Measurements from ENCODE around the gene GALNT17. TPM values are rescaled to one million over a fixed set of nuclear protein-coding genes. Genes with fewer than 3 reads are reported as not detected.

GALNT17 gene
- total RNA-seq, 4 donors from 2014 or later, result 4.4 to 33.8 (median 11.3) TPM

DNA sequence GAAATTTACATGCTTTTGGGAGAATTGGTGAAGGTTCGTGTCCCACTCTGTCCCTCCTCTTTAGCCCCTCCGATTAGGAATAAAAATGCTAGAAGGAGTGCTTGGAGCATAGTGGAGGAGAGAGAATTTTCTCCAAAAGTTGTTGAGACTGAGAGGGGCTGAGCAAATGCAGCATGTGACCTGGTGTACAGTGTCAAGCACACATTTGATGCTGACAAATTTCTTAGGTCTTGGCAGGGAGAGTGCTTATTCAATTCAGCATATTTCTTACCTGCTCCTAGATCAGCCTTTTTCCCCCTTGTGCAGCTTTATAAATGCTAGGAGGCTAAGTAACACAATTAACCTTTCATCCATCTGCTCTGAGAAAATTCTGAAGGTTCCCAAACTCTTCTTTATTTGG is 189.0 kb downstream of the GALNT17 start:
- intact Hi-C loops (cut with DNase I; ENCODE audit: low total_unique reads), result no loop called here

DNA sequence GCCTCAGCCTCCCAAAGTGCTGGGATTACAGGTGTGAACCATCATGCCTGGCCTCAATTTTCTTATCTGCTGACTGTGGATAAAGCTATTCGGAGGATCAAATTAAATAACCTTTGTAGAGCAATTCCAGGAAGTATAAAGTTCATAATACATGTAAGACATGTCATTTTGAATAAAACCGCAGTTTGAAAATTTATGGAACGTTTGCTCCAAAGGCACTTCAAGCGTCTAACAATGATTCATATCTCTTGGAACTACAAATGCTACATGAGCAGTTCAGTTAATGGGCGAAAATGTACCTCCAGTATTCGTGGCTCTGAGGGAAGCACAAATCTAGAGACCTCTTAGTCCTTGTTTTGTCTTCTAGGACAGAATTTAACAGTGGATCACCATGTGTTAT is 190.3 kb downstream of the GALNT17 start:
- no peaks in the 10 kb centered on the region for H3K27me3 ChIP-seq
- TF ChIP-seq, protein P1, sequence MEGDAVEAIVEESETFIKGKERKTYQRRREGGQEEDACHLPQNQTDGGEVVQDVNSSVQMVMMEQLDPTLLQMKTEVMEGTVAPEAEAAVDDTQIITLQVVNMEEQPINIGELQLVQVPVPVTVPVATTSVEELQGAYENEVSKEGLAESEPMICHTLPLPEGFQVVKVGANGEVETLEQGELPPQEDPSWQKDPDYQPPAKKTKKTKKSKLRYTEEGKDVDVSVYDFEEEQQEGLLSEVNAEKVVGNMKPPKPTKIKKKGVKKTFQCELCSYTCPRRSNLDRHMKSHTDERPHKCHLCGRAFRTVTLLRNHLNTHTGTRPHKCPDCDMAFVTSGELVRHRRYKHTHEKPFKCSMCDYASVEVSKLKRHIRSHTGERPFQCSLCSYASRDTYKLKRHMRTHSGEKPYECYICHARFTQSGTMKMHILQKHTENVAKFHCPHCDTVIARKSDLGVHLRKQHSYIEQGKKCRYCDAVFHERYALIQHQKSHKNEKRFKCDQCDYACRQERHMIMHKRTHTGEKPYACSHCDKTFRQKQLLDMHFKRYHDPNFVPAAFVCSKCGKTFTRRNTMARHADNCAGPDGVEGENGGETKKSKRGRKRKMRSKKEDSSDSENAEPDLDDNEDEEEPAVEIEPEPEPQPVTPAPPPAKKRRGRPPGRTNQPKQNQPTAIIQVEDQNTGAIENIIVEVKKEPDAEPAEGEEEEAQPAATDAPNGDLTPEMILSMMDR (IDR thresholded peaks at IDR 0.05), result no peak
- no peak for TF ChIP-seq POLR2A (IDR thresholded peaks at IDR 0.05)
- no peaks in the 10 kb centered on the region for H3K4me1 ChIP-seq
- intact Hi-C loops (cut with DNase I; ENCODE audit: low total_unique reads), result no loop called here
- no peak for DNase-seq
- H3K4me3 ChIP-seq, result no peak overlapping the region
- no peaks in the 10 kb centered on the region for H3K36me3 ChIP-seq
- H3K27ac ChIP-seq, result no peak overlapping the region
- no peaks in the 10 kb centered on the region for H3K9me3 ChIP-seq

More for the DNA sequence above, 189.0 kb downstream of the GALNT17 start:
- DNase-seq, result no peak
- TF ChIP-seq, protein P1 (IDR thresholded peaks at IDR 0.05), result no peak
- no peak for TF ChIP-seq POLR2A (IDR thresholded peaks at IDR 0.05)
- Histone ChIP-seq H3K27ac (no peak overlapping the region), H3K9me3 (no peaks in the 10 kb centered on the region), H3K27me3 (no peaks in the 10 kb centered on the region), H3K4me1 (no peaks in the 10 kb centered on the region), H3K36me3 (no peaks in the 10 kb centered on the region), H3K4me3 (no peak overlapping the region)

DNA sequence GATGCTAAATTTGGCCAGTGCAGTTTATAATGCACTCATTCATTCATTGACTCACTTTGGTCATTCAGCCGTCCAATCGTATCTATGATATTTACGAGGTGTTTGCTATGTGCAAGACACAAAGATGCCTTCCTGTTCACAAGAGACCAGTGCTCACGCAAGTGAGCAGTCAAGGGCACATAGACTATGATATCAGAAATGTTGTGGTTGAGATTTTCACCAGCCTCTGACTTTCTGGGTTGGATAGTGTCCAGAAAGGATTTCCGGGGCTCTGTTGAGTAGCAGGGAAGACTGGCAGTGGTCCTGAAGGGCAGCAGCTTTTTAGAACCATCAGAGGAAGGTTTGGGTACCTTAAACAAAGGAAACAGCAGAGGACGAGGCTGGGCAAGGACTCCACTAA is 191.8 kb downstream of the GALNT17 start:
- intact Hi-C loops (cut with DNase I; ENCODE audit: low total_unique reads), result no loop called here
- DNase-seq, result no peak
- H3K36me3 ChIP-seq, result no peaks in the 10 kb centered on the region
- H3K27me3 ChIP-seq, result no peaks in the 10 kb centered on the region
- H3K4me1 ChIP-seq, result no peaks in the 10 kb centered on the region
- no peaks in the 10 kb centered on the region for H3K9me3 ChIP-seq
- no peak overlapping the region for H3K4me3 ChIP-seq
- no peak overlapping the region for H3K27ac ChIP-seq
- TF ChIP-seq, protein P1 (IDR thresholded peaks at IDR 0.05), result no peak
- no peak for TF ChIP-seq POLR2A (IDR thresholded peaks at IDR 0.05)

DNA sequence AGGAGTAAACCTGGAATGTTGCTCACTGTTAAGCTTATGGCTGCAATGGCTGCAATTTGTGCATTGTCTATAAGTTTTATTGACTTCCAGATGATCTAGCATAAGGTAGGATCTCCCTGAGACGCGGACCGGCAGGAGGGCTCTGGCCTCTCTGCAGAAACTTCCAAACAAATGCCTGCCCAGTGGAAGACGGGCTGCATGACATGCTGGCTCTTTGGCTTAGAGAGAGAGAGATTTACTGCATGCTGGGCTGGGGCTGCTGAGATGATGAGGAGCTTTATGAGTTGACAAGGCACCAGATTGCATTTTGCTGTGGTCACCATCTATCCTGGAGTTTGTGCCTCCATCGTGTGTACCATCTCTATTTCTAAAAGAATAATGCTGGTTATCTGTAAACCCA is 193.2 kb downstream of the GALNT17 start:
- Histone ChIP-seq H3K36me3 (no peaks in the 10 kb centered on the region), H3K27me3 (no peaks in the 10 kb centered on the region), H3K4me1 (no peaks in the 10 kb centered on the region), H3K9me3 (no peaks in the 10 kb centered on the region), H3K27ac (no peak overlapping the region), H3K4me3 (no peak overlapping the region)
- DNase-seq, result no peak
- intact Hi-C loops (cut with DNase I; ENCODE audit: low total_unique reads), result no loop called here
- TF ChIP-seq, protein P1 (IDR thresholded peaks at IDR 0.05), result no peak
- TF ChIP-seq POLR2A (IDR thresholded peaks at IDR 0.05), result no peak

DNA sequence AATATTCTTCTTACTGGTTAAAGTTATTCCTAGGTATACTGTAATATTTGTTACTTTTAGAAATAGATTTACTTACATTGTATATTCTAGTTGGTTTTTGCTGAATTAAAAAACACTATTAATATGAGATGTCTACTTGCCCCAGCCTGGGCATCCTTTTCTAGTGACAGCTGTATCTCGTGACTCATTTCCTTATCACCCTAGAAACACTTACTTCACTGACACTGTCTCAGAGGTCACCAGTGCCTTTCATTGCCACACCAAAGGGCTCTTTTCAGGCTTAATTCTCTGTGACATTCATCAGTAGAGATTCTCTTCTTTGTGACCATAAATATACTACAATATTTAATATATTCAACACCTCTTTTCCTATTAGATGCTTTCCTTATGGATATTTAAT is 194.7 kb downstream of the GALNT17 start:
- intact Hi-C loops (cut with DNase I; ENCODE audit: low total_unique reads), result no loop called here
- H3K27ac ChIP-seq, result no peak overlapping the region
- TF ChIP-seq POLR2A (IDR thresholded peaks at IDR 0.05), result no peak
- TF ChIP-seq, protein P1 (IDR thresholded peaks at IDR 0.05), result no peak
- no peaks in the 10 kb centered on the region for H3K9me3 ChIP-seq
- no peak for DNase-seq
- no peak overlapping the region for H3K4me3 ChIP-seq
- H3K4me1 ChIP-seq, result no peaks in the 10 kb centered on the region
- no peaks in the 10 kb centered on the region for H3K36me3 ChIP-seq
- no peaks in the 10 kb centered on the region for H3K27me3 ChIP-seq

All from uterus (tissue), 4 donors.